Right cardiac atrium (tissue), 5 donors: Measurements from ENCODE around the gene RNF213. TPM values are rescaled to one million over a fixed set of nuclear protein-coding genes. Genes with fewer than 3 reads are reported as not detected.
"Not testable (repeated sequence)": the region's sequence is repeated elsewhere in the genome, so short reads cannot be mapped to it uniquely, and the experiment has no call there.

ENCODE experiments used
- ATAC-seq, 2 donors: fragments of 200-7000 bp; cut with Tn5 transposase; one replicate each; pipeline versions ENCODE4 v1.8.0 to v1.9.1; 2020; ENCODE audit warnings: moderate library complexity in 2 of 2, mild to moderate bottlenecking in 1 of 2
- DNase-seq, 3 donors: peaks; one replicate each; pipeline ENCODE4 v3.0.0-alpha.2; 2020
- H3K27ac ChIP-seq: one replicate; pipeline ENCODE4 v1.5.1; 2013; ENCODE audit warnings: mild to moderate bottlenecking, low read length, control low read depth, moderate library complexity
- H3K27me3 ChIP-seq: one replicate; pipeline ENCODE4 v1.6.1; 2013; ENCODE audit not compliant: control insufficient read depth, insufficient read depth
- H3K4me1 ChIP-seq: one replicate; pipeline ENCODE4 v1.6.1; 2013; ENCODE audit warnings: low read length; ENCODE audit not compliant: control insufficient read depth, insufficient read depth
- H3K4me3 ChIP-seq: one replicate; pipeline ENCODE4 v1.5.1; 2013; ENCODE audit warnings: low read length, control low read depth
- H3K9me3 ChIP-seq: one replicate; pipeline ENCODE4 v1.6.1; 2013; ENCODE audit warnings: low read length; ENCODE audit not compliant: control insufficient read depth
- WGBS: extraction: QIAGEN DNeasy Blood & Tissue Kit; methylation state at CpG from one replicate; pipeline ENCODE4 v1.1.7; 2013; 5-methylcytosine and 5-hydroxymethylcytosine counted together
- intact Hi-C, 4 donors: fragments of 100-400 bp; cut with DNase I; formaldehyde crosslinking; loops; one replicate each; pipeline versions ENCODE4 v1.11.0 to v1.14.0; 2022 to 2023
- polyA plus RNA-seq: library from polyadenylated mRNA; stranded (reverse); fragments of 200-250 nt; gene quantifications from one replicate; pipeline ENCODE4 v1.2.3, GENCODE V29; 2013
- total RNA-seq, 4 donors: library from RNA; stranded (reverse); fragmentation: NEBNext Ultra II Directional; extraction: Animal tissue kit (Norgen Biotek cat#: 25700); gene quantifications; one replicate each; pipeline ENCODE4 v1.2.1, GENCODE V29; 2021
- donor health status: healthy with polysubstance abuse.
- donor health status: DM: no; HTN: yes; CAD: no.
- donor health status: DM: no; HTN: no; CAD: no.
- donor health status: DM: no; HTN: yes; CAD: no; lungs with severe emphysema.
- donor health status: DM: yes; HTN: yes; CAD: no.

The RNF213 gene
- total and polyA plus RNA-seq, 5 donors = 28.7 to 49.7 (median 43.0) TPM

GRCh38 chr17:80243526-80244433 lies 16.9 kb upstream of the RNF213 start:
- intact Hi-C loops = no loop called here
- Histone ChIP-seq H3K4me1 (no peaks in the 10 kb centered on the region), H3K9me3 (no peaks in the 10 kb centered on the region), H3K27me3 (no peaks in the 10 kb centered on the region), H3K27ac (no peak overlapping the region), H3K4me3 (no peak overlapping the region)
- DNase-seq (peak in 2 of 3 donors; percentile 39 to 52), ATAC-seq (no peak)
- 93% methylated on average over 26 of the region's 26 CpGs for WGBS

DNA sequence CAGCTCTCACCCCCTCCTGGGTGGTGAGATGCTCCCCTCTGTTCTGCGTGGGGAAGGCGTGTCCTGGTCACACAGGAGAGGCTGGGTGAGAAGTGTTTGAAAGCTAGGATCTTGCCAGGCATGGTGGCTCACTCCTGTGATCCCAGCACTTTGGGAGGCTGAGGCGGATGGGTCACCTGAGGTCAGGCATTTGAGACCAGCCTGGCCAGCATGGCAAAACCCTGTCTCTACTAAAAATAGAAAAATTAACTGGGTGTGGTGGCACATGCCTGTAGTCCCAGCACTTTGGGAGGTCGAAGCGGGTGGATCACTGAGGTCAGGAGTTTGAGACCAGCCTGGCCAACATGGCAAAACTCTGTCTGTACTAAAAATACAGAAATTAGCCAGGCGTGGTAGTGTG lies 16.2 kb upstream of the RNF213 start:
- intact Hi-C loops, ATAC-seq, H3K27ac ChIP-seq, H3K4me1 ChIP-seq, H3K4me3 ChIP-seq, H3K27me3 ChIP-seq, H3K9me3 ChIP-seq: not testable (repeated sequence)
- 95% methylated on average over 6 of the region's 6 CpGs for WGBS
- DNase-seq = peak in 2 of 3 donors; percentile 10 to 21

DNA sequence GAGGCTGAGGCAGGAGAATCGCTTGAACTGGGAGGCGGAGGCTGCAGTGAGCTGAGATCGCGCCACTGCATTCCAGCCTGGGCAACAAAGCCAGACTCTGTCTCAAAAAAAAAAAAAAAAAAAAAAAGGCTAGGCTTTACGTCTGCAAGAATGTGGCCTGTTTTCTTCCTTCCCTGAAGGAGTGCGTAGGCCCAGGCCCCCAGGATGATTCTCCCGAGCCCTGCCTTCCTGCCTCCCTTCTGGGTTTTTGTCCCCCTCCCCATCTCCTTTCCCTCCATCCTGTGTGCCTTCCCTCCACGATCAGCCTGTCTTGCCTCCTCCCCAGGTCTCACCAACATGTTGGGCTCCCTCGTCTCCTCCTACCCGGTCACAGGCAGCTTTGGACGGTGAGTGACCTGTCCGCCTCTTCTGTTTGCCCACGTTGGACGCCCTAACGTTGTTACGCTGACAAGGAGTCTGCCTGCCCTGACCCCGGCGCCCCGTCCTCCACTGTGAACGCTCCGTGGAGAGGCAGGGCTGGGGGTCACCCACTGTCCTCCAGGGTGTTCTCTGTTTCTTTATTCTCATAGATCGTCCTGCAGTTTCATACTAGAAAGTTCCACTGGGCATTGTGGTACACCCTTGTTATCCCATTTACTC lies 15.7 kb upstream of the RNF213 start:
- intact Hi-C loops = no loop called here
- no peaks in the 10 kb centered on the region for H3K9me3 ChIP-seq
- DNase-seq (peak in 1 of 3 donors; percentile 45), ATAC-seq (no peak)
- H3K4me1 ChIP-seq = no peaks in the 10 kb centered on the region
- no peak overlapping the region for H3K4me3 ChIP-seq
- no peaks in the 10 kb centered on the region for H3K27me3 ChIP-seq
- H3K27ac ChIP-seq = no peak overlapping the region
- 89% methylated on average over 22 of the region's 22 CpGs for WGBS

GRCh38 chr17:80245566-80246265 lies 14.9 kb upstream of the RNF213 start:
- no peak overlapping the region for H3K27ac ChIP-seq
- intact Hi-C loops = no loop called here
- no peaks in the 10 kb centered on the region for H3K9me3 ChIP-seq
- no peak overlapping the region for H3K4me3 ChIP-seq
- 92% methylated on average over 27 of the region's 27 CpGs for whole genome bisulfite sequencing
- no peaks in the 10 kb centered on the region for H3K4me1 ChIP-seq
- ATAC-seq (no peak), DNase-seq (peak in 2 of 3 donors; percentile 18 to 29)
- H3K27me3 ChIP-seq = no peaks in the 10 kb centered on the region

DNA sequence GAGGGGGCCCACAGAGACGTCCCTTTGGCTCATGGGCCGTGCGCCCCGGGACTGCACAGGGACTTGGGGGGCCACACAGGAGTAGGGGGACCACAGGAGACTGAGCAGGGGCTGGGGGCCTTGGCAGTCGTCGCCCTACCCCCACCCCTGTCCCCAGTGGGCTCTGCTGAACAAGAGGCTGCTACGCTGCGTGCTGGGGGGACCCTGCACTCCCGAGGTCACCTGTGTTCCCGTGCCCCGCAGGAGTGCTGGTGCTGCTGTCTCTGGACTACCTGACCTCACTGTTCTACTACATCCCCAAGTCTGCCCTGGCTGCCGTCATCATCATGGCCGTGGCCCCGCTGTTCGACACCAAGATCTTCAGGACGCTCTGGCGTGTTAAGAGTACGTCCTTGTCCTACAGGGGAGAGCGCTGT lies 14.4 kb upstream of the RNF213 start:
- Histone ChIP-seq H3K4me1 (no peaks in the 10 kb centered on the region), H3K27me3 (no peaks in the 10 kb centered on the region), H3K9me3 (no peaks in the 10 kb centered on the region), H3K27ac (no peak overlapping the region), H3K4me3 (no peak overlapping the region)
- DNase-seq = peak in 2 of 3 donors; percentile 33 to 50
- intact Hi-C loops = no loop called here
- ATAC-seq = peak in 1 of 2 donors; percentile 20
- 96% methylated on average over 19 of the region's 19 CpGs for WGBS

- ATAC-seq (no peak), DNase-seq (peak in 2 of 3 donors; percentile 44 to 49)
- Histone ChIP-seq H3K27me3 (no peaks in the 10 kb centered on the region), H3K9me3 (no peaks in the 10 kb centered on the region), H3K4me1 (no peaks in the 10 kb centered on the region), H3K4me3 (no peak overlapping the region), H3K27ac (no peak overlapping the region)
- intact Hi-C loops = no loop called here
- WGBS = 94% methylated on average over 8 of the region's 8 CpGs
Measured at GRCh38 chr17:80246726-80247125, 13.9 kb upstream of the RNF213 start.

GRCh38 chr17:80247561-80247960 lies 13.1 kb upstream of the RNF213 start:
- ATAC-seq (no peak), DNase-seq (peak in 2 of 3 donors; percentile 37 to 44)
- intact Hi-C loops = no loop called here
- WGBS = 94% methylated on average over 17 of the region's 17 CpGs
- Histone ChIP-seq H3K27me3 (no peaks in the 10 kb centered on the region), H3K4me3 (no peak overlapping the region), H3K4me1 (no peaks in the 10 kb centered on the region), H3K27ac (no peak overlapping the region), H3K9me3 (no peaks in the 10 kb centered on the region)

DNA sequence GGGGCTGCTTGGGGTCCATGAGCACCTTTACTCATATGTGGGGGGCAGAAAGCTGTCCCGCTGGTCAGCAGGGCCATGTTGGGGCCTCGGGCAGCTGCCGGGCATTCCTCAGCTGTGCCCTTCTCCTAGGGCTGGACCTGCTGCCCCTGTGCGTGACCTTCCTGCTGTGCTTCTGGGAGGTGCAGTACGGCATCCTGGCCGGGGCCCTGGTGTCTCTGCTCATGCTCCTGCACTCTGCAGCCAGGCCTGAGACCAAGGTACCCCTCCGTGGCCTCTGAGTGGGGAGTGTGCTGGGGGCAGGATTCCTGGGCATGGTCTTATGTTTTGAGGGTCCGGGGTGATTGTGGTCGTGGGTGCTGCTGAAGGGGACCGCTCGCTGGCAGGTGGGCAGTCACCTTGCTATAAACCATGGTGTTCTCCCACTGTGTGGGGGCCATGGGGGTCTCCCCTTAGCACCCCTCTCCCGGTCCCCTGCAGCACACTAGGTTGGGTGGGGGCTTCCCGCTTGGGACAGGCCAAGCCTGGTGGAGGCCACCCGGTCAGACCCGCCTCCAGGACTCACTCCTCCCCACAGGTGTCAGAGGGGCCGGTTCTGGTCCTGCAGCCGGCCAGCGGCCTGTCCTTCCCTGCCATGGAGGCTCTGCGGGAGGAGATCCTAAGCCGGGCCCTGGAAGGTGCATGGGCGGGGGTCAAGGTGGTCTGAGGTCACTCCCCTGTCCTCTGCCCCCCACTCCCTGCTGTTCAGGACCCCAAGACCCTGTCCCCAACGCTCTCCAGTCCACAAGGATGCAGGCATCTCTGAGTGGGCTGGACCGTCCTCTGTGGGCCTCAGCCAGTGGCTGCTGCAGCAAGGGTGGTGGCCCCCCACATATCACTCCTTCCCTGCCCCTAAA lies 12.4 kb upstream of the RNF213 start:
- intact Hi-C loops = no loop called here
- Histone ChIP-seq H3K4me1 (no peaks in the 10 kb centered on the region), H3K27me3 (no peaks in the 10 kb centered on the region), H3K27ac (no peak overlapping the region), H3K9me3 (no peaks in the 10 kb centered on the region), H3K4me3 (no peak overlapping the region)
- ATAC-seq (no peak), DNase-seq (peak in 2 of 3 donors; percentile 26 to 47)
- 96% methylated on average over 23 of the region's 23 CpGs for WGBS

DNA sequence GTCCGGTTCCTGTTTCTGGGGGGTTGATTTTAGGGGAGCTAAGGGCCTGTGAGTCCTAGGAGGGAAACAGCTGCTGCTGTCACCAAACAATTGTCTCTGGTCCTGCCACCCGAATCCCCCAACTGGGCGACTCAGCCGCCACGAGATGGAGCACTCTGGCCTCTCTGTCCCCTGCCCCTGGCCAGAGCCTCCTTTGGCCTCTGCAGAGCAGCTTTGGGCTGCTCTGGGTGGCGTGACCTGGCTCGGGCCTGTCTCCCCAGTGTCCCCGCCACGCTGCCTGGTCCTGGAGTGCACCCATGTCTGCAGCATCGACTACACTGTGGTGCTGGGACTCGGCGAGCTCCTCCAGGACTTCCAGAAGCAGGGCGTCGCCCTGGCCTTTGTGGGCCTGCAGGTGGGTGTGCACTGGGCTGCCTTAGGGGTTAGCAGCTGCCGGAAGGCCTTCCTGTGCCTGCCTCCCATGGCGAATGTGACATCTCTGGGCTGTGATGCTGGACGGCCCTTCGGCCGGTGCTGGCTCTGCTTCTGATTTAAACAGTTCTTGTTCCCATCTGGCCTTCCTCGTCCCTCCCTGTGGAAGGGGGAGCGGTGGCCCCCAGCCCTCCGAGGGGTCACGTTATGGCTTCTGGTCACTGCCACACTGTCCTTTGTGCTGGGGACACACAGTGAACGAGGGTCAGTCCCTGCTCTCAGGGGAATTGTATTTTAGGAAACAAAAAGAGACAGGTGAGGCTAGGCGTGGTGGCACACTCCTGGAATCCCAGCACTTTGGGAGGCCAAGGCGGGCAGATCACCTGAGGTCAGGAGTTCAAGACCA lies 11.6 kb upstream of the RNF213 start:
- intact Hi-C loops = no loop called here
- Histone ChIP-seq H3K4me3 (no peak overlapping the region), H3K27me3 (no peaks in the 10 kb centered on the region), H3K4me1 (no peaks in the 10 kb centered on the region), H3K27ac (no peak overlapping the region), H3K9me3 (no peaks in the 10 kb centered on the region)
- WGBS = 91% methylated on average over 26 of the region's 26 CpGs
- peak in 1 of 3 donors; percentile 29 for DNase-seq
- no peak for ATAC-seq
